WI38 (cell line): ENCODE data around the gene GALNS.

Source experiments
- H3K4me3 ChIP-seq: 2 replicates; pipeline ENCODE4 v1.5.1; 2011; ENCODE audit warnings: low read depth, mild to moderate bottlenecking, control low read depth, low read length
- CTCF ChIP-seq: IDR thresholded peaks from 2 replicates; pipeline ENCODE4 v1.5.1; 2012; ENCODE audit warnings: low read depth, mild to moderate bottlenecking, control low read depth, low read length

The GALNS gene

GRCh38 chr16:88798772-88799455 lies 57.8 kb downstream of the GALNS start:
- H3K4me3 ChIP-seq = no peak overlapping the region
- no peak for TF ChIP-seq CTCF

GRCh38 chr16:88798073-88798472 lies 58.7 kb downstream of the GALNS start:
- no peak for TF ChIP-seq CTCF
- no peak overlapping the region for H3K4me3 ChIP-seq

- H3K4me3 ChIP-seq = no peak overlapping the region
- no peak for TF ChIP-seq CTCF
Measured at GRCh38 chr16:88796278-88796677, 60.5 kb downstream of the GALNS start.

- TF ChIP-seq CTCF = no peak
- H3K4me3 ChIP-seq = no peak overlapping the region
Measured at GRCh38 chr16:88793251-88793954, 63.3 kb downstream of the GALNS start.

GRCh38 chr16:88792668-88793250 lies 64.0 kb downstream of the GALNS start:
- H3K4me3 ChIP-seq = no peak overlapping the region
- TF ChIP-seq CTCF = no peak

GRCh38 chr16:88792078-88792550 lies 64.6 kb downstream of the GALNS start:
- TF ChIP-seq CTCF = no peak
- no peak overlapping the region for H3K4me3 ChIP-seq
